B cell (primary cell): ENCODE data around the gene ANKRD28.

ENCODE experiments used
- CTCF ChIP-seq: fragments of 200-600 bp; IDR thresholded peaks from one replicate; pipeline ENCODE4 v1.8.0; 2022; ENCODE audit warnings: antibody characterized with exemption, mild to moderate bottlenecking
- EZH2 ChIP-seq: IDR thresholded peaks from 2 replicates; pipeline ENCODE4 v1.6.1; 2012; ENCODE audit warnings: borderline replicate concordance, low read depth, mild to moderate bottlenecking, moderate library complexity, low read length; ENCODE audit not compliant: insufficient read depth, poor library complexity, severe bottlenecking

- TF ChIP-seq CTCF (no peak), EZH2 (no peak)
Observed at GRCh38 chr3:15801298-15801697, 3.5 kb upstream of the ANKRD28 start.
